CD4-positive, CD25-positive, alpha-beta regulatory T cell (primary cell): ENCODE data around the gene ALOX12B. TPM values are rescaled to one million over a fixed set of nuclear protein-coding genes. Genes with fewer than 3 reads are reported as not detected.
"Not testable (repeated sequence)": the region's sequence is repeated elsewhere in the genome, so short reads cannot be mapped to it uniquely, and the experiment has no call there.

ENCODE experiments used
- ATAC-seq, 2 donors: fragments of 150-1000 bp; cut with Tn5 transposase; one replicate each; pipeline ENCODE4 v1.10.0; 2021; ENCODE audit warnings: low read depth in 2 of 2, moderate number of reproducible peaks in 2 of 2, moderate library complexity in 1 of 2
- DNase-seq, 3 donors: peaks; one replicate each; pipeline versions ENCODE4 v3.0.0 to v3.0.0-alpha.2; 2012 to 2022; ENCODE audit warnings: mixed read lengths in 1 of 3
- H3K27ac ChIP-seq: one replicate; pipeline ENCODE4 v1.7.0; 2013; ENCODE audit warnings: mild to moderate bottlenecking, low read length; ENCODE audit not compliant: insufficient read depth, poor library complexity, severe bottlenecking
- H3K27me3 ChIP-seq: one replicate; pipeline ENCODE4 v1.7.0; 2013; ENCODE audit warnings: low read length; ENCODE audit not compliant: control insufficient read depth, insufficient read depth
- H3K36me3 ChIP-seq: one replicate; pipeline ENCODE4 v1.7.0; 2013; ENCODE audit warnings: mild to moderate bottlenecking, low read length, moderate library complexity; ENCODE audit not compliant: control insufficient read depth, insufficient read depth
- H3K4me1 ChIP-seq: 2 replicates; pipeline ENCODE4 v1.7.0; 2013; ENCODE audit warnings: mild to moderate bottlenecking, low read length; ENCODE audit not compliant: insufficient read depth, control insufficient read depth, poor library complexity, severe bottlenecking
- H3K4me3 ChIP-seq: one replicate; pipeline ENCODE4 v1.7.0; 2013; ENCODE audit warnings: low read depth, mild to moderate bottlenecking, low read length, moderate library complexity
- H3K9me3 ChIP-seq, 2 experiments: 1 replicate in 1 of 2; 2 replicates in 1 of 2; pipeline ENCODE4 v1.7.0; 2013; ENCODE audit warnings: low read length in 2 of 2, mild to moderate bottlenecking in 1 of 2, moderate library complexity in 1 of 2; ENCODE audit not compliant: control insufficient read depth in 2 of 2
- H3K27ac Mint-ChIP-seq, 3 donors: one replicate each; pipeline ENCODE4 v1.8.0; 2020 to 2022; ENCODE audit warnings: mild to moderate bottlenecking in 3 of 3, mixed read lengths in 3 of 3, moderate library complexity in 2 of 3
- H3K27me3 Mint-ChIP-seq: one replicate; pipeline ENCODE4 v1.8.0; 2022; ENCODE audit warnings: mild to moderate bottlenecking, mixed read lengths
- H3K36me3 Mint-ChIP-seq: one replicate; pipeline ENCODE4 v1.8.0; 2020; ENCODE audit warnings: mixed read lengths
- H3K4me1 Mint-ChIP-seq, 4 donors: one replicate each; pipeline ENCODE4 v1.8.0; 2020 to 2022; ENCODE audit warnings: mixed read lengths in 4 of 4, mild to moderate bottlenecking in 1 of 4
- H3K4me3 Mint-ChIP-seq, 4 donors: one replicate each; pipeline ENCODE4 v1.8.0; 2020 to 2022; ENCODE audit warnings: mild to moderate bottlenecking in 4 of 4, mixed read lengths in 4 of 4, moderate library complexity in 3 of 4
- H3K9me3 Mint-ChIP-seq, 7 donors: one replicate each; pipeline ENCODE4 v1.8.0; 2020 to 2022; ENCODE audit warnings: mixed read lengths in 7 of 7, mild to moderate bottlenecking in 3 of 7, moderate library complexity in 2 of 7
- polyA plus RNA-seq, 4 donors: library from polyadenylated mRNA; unstranded; fragments of 300-500 nt; fragmentation: Illumina TruSeq; gene quantifications; one replicate each; pipeline ENCODE4 v1.2.3, GENCODE V29; 2021
- total RNA-seq: library from RNA; stranded (reverse); gene quantifications from one replicate; pipeline ENCODE4 v1.2.3, GENCODE V29; 2022

The ALOX12B gene
- total and polyA plus RNA-seq, 5 donors from 2014 or later = 0.53 to 0.68 (median 0.67) TPM; not detected in 2

- no peaks in the 10 kb centered on the region for H3K9me3 ChIP-seq
- peaks cover 1% of the 10 kb centered on the region for H3K4me1 ChIP-seq
- no peak overlapping the region for H3K27ac Mint-ChIP-seq
- H3K36me3 Mint-ChIP-seq = no peaks in the 10 kb centered on the region
- H3K27ac ChIP-seq = no peak overlapping the region
- H3K4me3 ChIP-seq = no peak overlapping the region
- no peaks in the 10 kb centered on the region for H3K36me3 ChIP-seq
- peaks cover 47% of the 10 kb centered on the region for H3K27me3 Mint-ChIP-seq
- H3K4me1 Mint-ChIP-seq = peaks cover 0 to 2% (median 0%) of the 10 kb centered on the region in 4 donors
- no peak for ATAC-seq
- no peak for DNase-seq
- no peaks in the 10 kb centered on the region for H3K9me3 Mint-ChIP-seq
- H3K4me3 Mint-ChIP-seq = no peak overlapping the region
- peaks cover 18% of the 10 kb centered on the region for H3K27me3 ChIP-seq
Observed at GRCh38 chr17:8066841-8067775, 20.4 kb downstream of the ALOX12B start.

- ATAC-seq (no peak), DNase-seq (no peak)
- Histone ChIP-seq H3K27ac (no peak overlapping the region), H3K4me1 (no peaks in the 10 kb centered on the region), H3K4me3 (no peak overlapping the region), H3K36me3 (no peaks in the 10 kb centered on the region), H3K27me3 (peaks cover 21% of the 10 kb centered on the region), H3K9me3 (no peaks in the 10 kb centered on the region)
- Mint-ChIP-seq H3K4me1 (no peaks in the 10 kb centered on the region), H3K27me3 (peaks cover 56% of the 10 kb centered on the region), H3K27ac (no peak overlapping the region), H3K9me3 (no peaks in the 10 kb centered on the region), H3K36me3 (no peaks in the 10 kb centered on the region), H3K4me3 (no peak overlapping the region)
Observed at GRCh38 chr17:8064561-8065019, 22.9 kb downstream of the ALOX12B start.

GRCh38 chr17:8063761-8064534, 23.6 kb downstream of the ALOX12B start:
- DNase-seq (no peak), ATAC-seq (no peak)
- Mint-ChIP-seq H3K4me1 (no peaks in the 10 kb centered on the region), H3K36me3 (no peaks in the 10 kb centered on the region), H3K27me3 (peaks cover 59% of the 10 kb centered on the region), H3K27ac (no peak overlapping the region), H3K4me3 (no peak overlapping the region), H3K9me3 (no peaks in the 10 kb centered on the region)
- H3K4me3 ChIP-seq = no peak overlapping the region
- H3K9me3 ChIP-seq = no peaks in the 10 kb centered on the region
- H3K36me3 ChIP-seq = no peaks in the 10 kb centered on the region
- no peak overlapping the region for H3K27ac ChIP-seq
- H3K27me3 ChIP-seq = peaks cover 28% of the 10 kb centered on the region
- H3K4me1 ChIP-seq = no peaks in the 10 kb centered on the region

GRCh38 chr17:8062807-8063483, 24.6 kb downstream of the ALOX12B start:
- no peaks in the 10 kb centered on the region for H3K9me3 Mint-ChIP-seq
- peaks cover 31% of the 10 kb centered on the region for H3K27me3 ChIP-seq

GRCh38 chr17:8062435-8062806, 25.1 kb downstream of the ALOX12B start:
- DNase-seq (no peak), ATAC-seq (no peak)
- Mint-ChIP-seq H3K4me3 (no peak overlapping the region), H3K36me3 (no peaks in the 10 kb centered on the region), H3K9me3 (no peaks in the 10 kb centered on the region), H3K4me1 (no peaks in the 10 kb centered on the region), H3K27ac (no peak overlapping the region), H3K27me3 (peaks cover 60% of the 10 kb centered on the region)
- Histone ChIP-seq H3K27ac (no peak overlapping the region), H3K27me3 (peaks cover 31% of the 10 kb centered on the region), H3K4me3 (no peak overlapping the region), H3K4me1 (no peaks in the 10 kb centered on the region), H3K36me3 (no peaks in the 10 kb centered on the region), H3K9me3 (no peaks in the 10 kb centered on the region)

More at GRCh38 chr17:8062807-8063483, 24.6 kb downstream of the ALOX12B start:
- Histone ChIP-seq H3K4me1 (no peaks in the 10 kb centered on the region), H3K9me3 (no peaks in the 10 kb centered on the region), H3K4me3 (no peak overlapping the region), H3K27ac (no peak overlapping the region), H3K36me3 (no peaks in the 10 kb centered on the region)
- no peaks in the 10 kb centered on the region for H3K36me3 Mint-ChIP-seq
- H3K27ac Mint-ChIP-seq = no peak overlapping the region
- ATAC-seq (no peak), DNase-seq (no peak)
- H3K4me1 Mint-ChIP-seq = no peaks in the 10 kb centered on the region
- peaks cover 59% of the 10 kb centered on the region for H3K27me3 Mint-ChIP-seq
- H3K4me3 Mint-ChIP-seq = no peak overlapping the region

- ATAC-seq, H3K9me3 Mint-ChIP-seq, H3K27ac ChIP-seq, H3K4me1 ChIP-seq, H3K36me3 ChIP-seq, H3K4me1 Mint-ChIP-seq, H3K4me3 Mint-ChIP-seq, H3K4me3 ChIP-seq, DNase-seq, H3K9me3 ChIP-seq, H3K36me3 Mint-ChIP-seq, H3K27ac Mint-ChIP-seq: not testable (repeated sequence)
- peaks cover 34% of the 10 kb centered on the region for H3K27me3 ChIP-seq
- H3K27me3 Mint-ChIP-seq = peaks cover 58% of the 10 kb centered on the region
Observed at GRCh38 chr17:8061851-8062250, 25.7 kb downstream of the ALOX12B start.

- no peaks in the 10 kb centered on the region for H3K36me3 ChIP-seq
- no peaks in the 10 kb centered on the region for H3K9me3 ChIP-seq
- H3K4me3 ChIP-seq = no peak overlapping the region
- H3K27ac ChIP-seq = no peak overlapping the region
- H3K27me3 Mint-ChIP-seq = peaks cover 65% of the 10 kb centered on the region
- no peaks in the 10 kb centered on the region for H3K36me3 Mint-ChIP-seq
- H3K4me3 Mint-ChIP-seq = peak overlapping the region in 1 of 4 donors; percentile 53
- no peaks in the 10 kb centered on the region for H3K9me3 Mint-ChIP-seq
- H3K4me1 Mint-ChIP-seq = peaks cover 0 to 6% (median 0%) of the 10 kb centered on the region in 4 donors
- ATAC-seq (peak; percentile 42 to 46), DNase-seq (peak; percentile 47 to 73 (median 71))
- H3K27ac Mint-ChIP-seq = no peak overlapping the region
- H3K27me3 ChIP-seq = peaks cover 39% of the 10 kb centered on the region
- no peaks in the 10 kb centered on the region for H3K4me1 ChIP-seq
Observed at GRCh38 chr17:8060274-8060673, 27.2 kb downstream of the ALOX12B start.
